Measurements from ENCODE around the gene ELP6. TPM values are rescaled to one million over a fixed set of nuclear protein-coding genes. Genes with fewer than 3 reads are reported as not detected.

The ELP6 gene
- total RNA-seq, 1 experiment from 2014 or later: 26.9 TPM

- TF ChIP-seq CTCF (IDR thresholded peaks at IDR 0.05) (no peak), POLR2AphosphoS5 (IDR thresholded peaks at IDR 0.05; ENCODE audit: low read depth, low read length) (no peak), TCF7L2 (IDR thresholded peaks at IDR 0.05; ENCODE audit: low read depth, low read length) (no peak)
- in situ Hi-C loops (cut with HindIII; ENCODE audit: low pct_unique_long_range_greater_than_20kb, low sequenced_read_pairs) (no loop called here), intact Hi-C loops (cut with micrococcal nuclease; ENCODE audit: unreplicated experiment) (loop anchor here (10.0 kb wide), 1 partner anchor 55 kb away; no protein-coding TSS in a partner anchor)
- Histone ChIP-seq H3K9me3 (ENCODE audit: control insufficient read depth, insufficient read depth, low read depth, low read length) (no peaks in the 10 kb centered on the region), H3K36me3 (ENCODE audit: control insufficient read depth, insufficient read depth, low read length) (no peaks in the 10 kb centered on the region; the same call in 1 of the 2 replicates), H3K4me3 (ENCODE audit: low read depth in 2 of 2, low read length in 2 of 2) (no peak overlapping the region), H3K4me1 (ENCODE audit: control insufficient read depth, insufficient read depth, low read length) (no peaks in the 10 kb centered on the region; the same call in 1 of the 2 replicates), H3K27me3 (ENCODE audit: control insufficient read depth, insufficient read depth, low read length) (no peaks in the 10 kb centered on the region), H3K27ac (ENCODE audit: low read length) (no peak overlapping the region)
- ATAC-seq (no peak), DNase-seq (ENCODE audit: low read depth, low spot score) (no peak)
- POLR2A ChIA-PET: no interaction called here
- CTCF ChIA-PET: no interaction called here
- BruUV-seq (replicated peaks): no TSS peak
Measured at GRCh38 chr3:47479826-47480160, 33.7 kb downstream of the ELP6 start.

GRCh38 chr3:47478022-47478421 lies 35.5 kb downstream of the ELP6 start:
- in situ Hi-C loops (cut with HindIII; ENCODE audit: low pct_unique_long_range_greater_than_20kb, low sequenced_read_pairs): no loop called here
- intact Hi-C loops (cut with micrococcal nuclease; ENCODE audit: unreplicated experiment): loop anchor here (10.0 kb wide), 1 partner anchor 53 kb away; no protein-coding TSS in a partner anchor
- no peaks in the 10 kb centered on the region for H3K9me3 ChIP-seq (ENCODE audit: control insufficient read depth, insufficient read depth, low read depth, low read length)
- CTCF ChIA-PET: no interaction called here
- no peak for DNase-seq (ENCODE audit: low read depth, low spot score)
- ATAC-seq: no peak
- H3K27ac ChIP-seq (ENCODE audit: low read length): no peak overlapping the region
- no peaks in the 10 kb centered on the region; the same call in 1 of the 2 replicates for H3K4me1 ChIP-seq (ENCODE audit: control insufficient read depth, insufficient read depth, low read length)
- no TSS peak for BruUV-seq (replicated peaks)
- H3K36me3 ChIP-seq (ENCODE audit: control insufficient read depth, insufficient read depth, low read length): no peaks in the 10 kb centered on the region; the same call in 1 of the 2 replicates
- TF ChIP-seq REST (IDR thresholded peaks at IDR 0.05; ENCODE audit: insufficient read depth in 1 of 2, low read depth in 2 of 2, low read length in 1 of 2) (no peak), CTCF (IDR thresholded peaks at IDR 0.05) (no peak), TCF7L2 (IDR thresholded peaks at IDR 0.05; ENCODE audit: low read depth, low read length) (no peak), SIN3A (IDR thresholded peaks at IDR 0.05; ENCODE audit: borderline replicate concordance, insufficient read depth, low read depth, low read length) (no peak), POLR2AphosphoS5 (IDR thresholded peaks at IDR 0.05; ENCODE audit: low read depth, low read length) (no peak)
- H3K4me3 ChIP-seq (ENCODE audit: low read depth in 2 of 2, low read length in 2 of 2): no peak overlapping the region
- H3K27me3 ChIP-seq (ENCODE audit: control insufficient read depth, insufficient read depth, low read length): no peaks in the 10 kb centered on the region
- POLR2A ChIA-PET: no interaction called here
